ENCODE results near the gene P3H3.

P3H3 gene

DNA sequence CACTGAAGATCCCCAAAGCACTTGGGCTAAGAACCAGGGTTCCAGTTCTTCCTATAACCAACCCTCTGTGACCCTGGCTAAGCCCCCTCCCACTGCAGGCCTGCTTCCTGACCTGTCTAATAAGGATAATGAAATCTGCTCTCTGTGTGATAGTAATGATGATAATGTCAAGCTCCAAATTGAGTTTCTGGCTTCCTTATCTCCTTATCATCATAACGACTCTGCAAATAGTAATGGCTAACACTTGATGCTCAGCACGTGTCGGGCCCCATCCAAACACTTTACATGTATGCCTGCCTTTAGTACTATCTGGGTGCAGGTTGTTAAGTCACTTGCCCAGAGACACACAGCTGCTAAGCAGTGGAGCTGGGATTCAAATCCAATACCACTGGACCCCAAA lies 11.6 kb upstream of the P3H3 start:
- TF ChIP-seq, protein P1, sequence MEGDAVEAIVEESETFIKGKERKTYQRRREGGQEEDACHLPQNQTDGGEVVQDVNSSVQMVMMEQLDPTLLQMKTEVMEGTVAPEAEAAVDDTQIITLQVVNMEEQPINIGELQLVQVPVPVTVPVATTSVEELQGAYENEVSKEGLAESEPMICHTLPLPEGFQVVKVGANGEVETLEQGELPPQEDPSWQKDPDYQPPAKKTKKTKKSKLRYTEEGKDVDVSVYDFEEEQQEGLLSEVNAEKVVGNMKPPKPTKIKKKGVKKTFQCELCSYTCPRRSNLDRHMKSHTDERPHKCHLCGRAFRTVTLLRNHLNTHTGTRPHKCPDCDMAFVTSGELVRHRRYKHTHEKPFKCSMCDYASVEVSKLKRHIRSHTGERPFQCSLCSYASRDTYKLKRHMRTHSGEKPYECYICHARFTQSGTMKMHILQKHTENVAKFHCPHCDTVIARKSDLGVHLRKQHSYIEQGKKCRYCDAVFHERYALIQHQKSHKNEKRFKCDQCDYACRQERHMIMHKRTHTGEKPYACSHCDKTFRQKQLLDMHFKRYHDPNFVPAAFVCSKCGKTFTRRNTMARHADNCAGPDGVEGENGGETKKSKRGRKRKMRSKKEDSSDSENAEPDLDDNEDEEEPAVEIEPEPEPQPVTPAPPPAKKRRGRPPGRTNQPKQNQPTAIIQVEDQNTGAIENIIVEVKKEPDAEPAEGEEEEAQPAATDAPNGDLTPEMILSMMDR (IDR thresholded peaks at IDR 0.05; ENCODE audit: low read depth, low read length, missing control alignments) = no peak
- in situ Hi-C loops (cut with HindIII; ENCODE audit: low sequenced_read_pairs) = no loop called here

GRCh38 chr12:6817098-6817497 lies 11.1 kb upstream of the P3H3 start:
- H3K4me3 ChIP-seq (ENCODE audit: low read depth, low read length) = no peak overlapping the region
- in situ Hi-C loops (cut with HindIII; ENCODE audit: low sequenced_read_pairs) = no loop called here
- TF ChIP-seq, protein P1 (IDR thresholded peaks at IDR 0.05; ENCODE audit: low read depth, low read length, missing control alignments) = no peak
- no peak for DNase-seq (ENCODE audit: low read depth)

More for the DNA sequence above, 11.6 kb upstream of the P3H3 start:
- H3K4me3 ChIP-seq (ENCODE audit: low read depth, low read length) = no peak overlapping the region
- no peak for DNase-seq (ENCODE audit: low read depth)

- TF ChIP-seq, protein P1 (IDR thresholded peaks at IDR 0.05; ENCODE audit: low read depth, low read length, missing control alignments) = no peak
- H3K4me3 ChIP-seq (ENCODE audit: low read depth, low read length) = no peak overlapping the region
- in situ Hi-C loops (cut with HindIII; ENCODE audit: low sequenced_read_pairs) = no loop called here
- no peak for DNase-seq (ENCODE audit: low read depth)
Measured at GRCh38 chr12:6817662-6818157, 10.5 kb upstream of the P3H3 start.

- in situ Hi-C loops (cut with HindIII; ENCODE audit: low sequenced_read_pairs) = no loop called here
- TF ChIP-seq, protein P1 (IDR thresholded peaks at IDR 0.05; ENCODE audit: low read depth, low read length, missing control alignments) = no peak
- H3K4me3 ChIP-seq (ENCODE audit: low read depth, low read length) = no peak overlapping the region
- no peak for DNase-seq (ENCODE audit: low read depth)
Measured at GRCh38 chr12:6818222-6818621, 10.0 kb upstream of the P3H3 start.

GRCh38 chr12:6818645-6819044 lies 9.6 kb upstream of the P3H3 start:
- TF ChIP-seq, protein P1 (IDR thresholded peaks at IDR 0.05; ENCODE audit: low read depth, low read length, missing control alignments) = no peak
- no peak for DNase-seq (ENCODE audit: low read depth)
- in situ Hi-C loops (cut with HindIII; ENCODE audit: low sequenced_read_pairs) = no loop called here
- no peak overlapping the region for H3K4me3 ChIP-seq (ENCODE audit: low read depth, low read length)

DNA sequence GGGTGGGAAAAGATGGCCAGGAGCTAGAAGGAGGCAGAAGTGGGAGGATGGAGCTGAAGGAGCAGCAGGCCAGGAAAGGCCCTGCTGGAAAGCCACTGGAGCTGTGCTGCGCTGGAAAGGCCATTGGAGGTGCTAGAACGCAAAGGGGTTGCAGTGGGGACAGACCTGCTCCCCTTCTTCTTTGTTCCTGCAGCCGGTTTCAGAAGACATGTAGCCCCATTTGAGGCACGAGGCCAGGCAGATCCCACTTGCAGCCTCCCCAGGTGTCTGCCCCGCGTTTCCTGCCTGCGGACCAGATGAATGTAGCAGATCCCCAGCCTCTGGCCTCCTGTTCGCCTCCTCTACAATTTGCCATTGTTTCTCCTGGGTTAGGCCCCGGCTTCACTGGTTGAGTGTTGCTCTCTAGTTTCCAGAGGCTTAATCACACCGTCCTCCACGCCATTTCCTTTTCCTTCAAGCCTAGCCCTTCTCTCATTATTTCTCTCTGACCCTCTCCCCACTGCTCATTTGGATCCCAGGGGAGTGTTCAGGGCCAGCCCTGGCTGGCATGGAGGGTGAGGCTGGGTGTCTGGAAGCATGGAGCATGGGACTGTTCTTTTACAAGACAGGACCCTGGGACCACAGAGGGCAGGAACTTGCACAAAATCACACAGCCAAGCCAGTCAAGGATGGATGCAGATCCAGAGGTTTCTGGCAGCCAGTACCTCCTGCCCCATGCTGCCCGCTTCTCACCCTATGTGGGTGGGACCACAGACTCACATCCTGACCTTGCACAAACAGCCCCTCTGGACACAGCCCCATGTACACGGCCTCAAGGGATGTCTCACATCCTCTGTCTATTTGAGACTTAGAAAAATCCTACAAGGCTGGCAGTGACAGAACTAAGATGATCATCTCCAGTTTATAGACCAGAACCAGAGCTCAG lies 8.8 kb upstream of the P3H3 start:
- in situ Hi-C loops (cut with HindIII; ENCODE audit: low sequenced_read_pairs) = no loop called here
- H3K4me3 ChIP-seq (ENCODE audit: low read depth, low read length) = no peak overlapping the region

More for the DNA sequence above, 8.8 kb upstream of the P3H3 start:
- DNase-seq (ENCODE audit: low read depth) = no peak
- TF ChIP-seq, protein P1 (IDR thresholded peaks at IDR 0.05; ENCODE audit: low read depth, low read length, missing control alignments) = no peak

Measured in astrocyte of the cerebellum (primary cell).